HG03565 (cell line): ENCODE measurements around the gene DGKD.
A peak's percentile ranks its signal among the peaks of the same experiment; 100 is the strongest.

ENCODE experiments used
- ATAC-seq: cut with Tn5 transposase; IDR thresholded peaks from one replicate; pipeline ENCODE4 v1.9.1; 2021; ENCODE audit warnings: mild to moderate bottlenecking, moderate library complexity; ENCODE audit not compliant: unreplicated experiment

Gene DGKD

GRCh38 chr2:233489666-233490065 is 135.4 kb downstream of the DGKD start:
- ATAC-seq, result no peak

- ATAC-seq, result no peak
These were observed 136.5 kb downstream of the DGKD start for GRCh38 chr2:233490831-233491230.

GRCh38 chr2:233491326-233491725 is 137.0 kb downstream of the DGKD start:
- no peak for ATAC-seq

- no peak for ATAC-seq
These were observed 137.8 kb downstream of the DGKD start for GRCh38 chr2:233492078-233492477.

- no peak for ATAC-seq
These were observed 138.5 kb downstream of the DGKD start for GRCh38 chr2:233492751-233493150.

GRCh38 chr2:233495503-233496496 is 141.5 kb downstream of the DGKD start:
- ATAC-seq, result no peak

GRCh38 chr2:233497692-233498091 is 143.4 kb downstream of the DGKD start:
- no peak for ATAC-seq

GRCh38 chr2:233498126-233498525 is 143.8 kb downstream of the DGKD start:
- ATAC-seq, result no peak

- ATAC-seq, result no peak
These were observed 145.6 kb downstream of the DGKD start for GRCh38 chr2:233499928-233500327.

- peak; percentile 47 for ATAC-seq
These were observed 147.1 kb downstream of the DGKD start for GRCh38 chr2:233501198-233502076.

GRCh38 chr2:233503481-233503880 is 149.2 kb downstream of the DGKD start:
- ATAC-seq, result no peak

GRCh38 chr2:233503947-233504637 is 149.8 kb downstream of the DGKD start:
- no peak for ATAC-seq

- ATAC-seq, result no peak
These were observed 159.8 kb downstream of the DGKD start for GRCh38 chr2:233513953-233514655.

- ATAC-seq, result peak; percentile 87
These were observed 165.7 kb downstream of the DGKD start for GRCh38 chr2:233519787-233520611.
